ENCODE results near the gene SKAP1.

SKAP1 gene

GRCh38 chr17:48240562-48241130 is 189.4 kb downstream of the SKAP1 start:
- peaks cover 35% of the 10 kb centered on the region for H3K4me1 ChIP-seq (ENCODE audit: low read length)
- H4K20me1 ChIP-seq (ENCODE audit: insufficient read depth, low read length): no peaks in the 10 kb centered on the region
- no peaks in the 10 kb centered on the region for H3K9me3 ChIP-seq (replicated peaks; ENCODE audit: insufficient read depth, low read length)
- no peak overlapping the region for H3K9ac ChIP-seq (ENCODE audit: low read length)
- H3K4me2 ChIP-seq (ENCODE audit: low read depth, low read length): no peak overlapping the region
- no peaks in the 10 kb centered on the region for H3K36me3 ChIP-seq (replicated peaks; ENCODE audit: insufficient read depth, low read length)
- no peak overlapping the region for H3K27ac ChIP-seq (ENCODE audit: low read length)
- H3K27me3 ChIP-seq (replicated peaks; ENCODE audit: insufficient read depth, low read length): no peaks in the 10 kb centered on the region
- H3K9me2 ChIP-seq (replicated peaks; ENCODE audit: insufficient read depth, low read length): no peaks in the 10 kb centered on the region
- 0 out of 2 replicates have a peak, but pooled peaks cover 6% of the 10 kb centered on the region for H3F3A ChIP-seq (ENCODE audit: insufficient read depth, low read length)
- TF ChIP-seq EZH2 (optimal IDR thresholded peaks at IDR 0.05; ENCODE audit: low read depth, low read length) (no peak), CTCF (IDR thresholded peaks at IDR 0.05; ENCODE audit: low read length) (no peak), EZH2phosphoT487 (IDR thresholded peaks at IDR 0.05; ENCODE audit: low read length) (no peak)
- DNase-seq: no peak
- H3K4me3 ChIP-seq (ENCODE audit: low read length): no peak overlapping the region
- H2AFZ ChIP-seq (ENCODE audit: low read length): no peak overlapping the region
- H3K79me2 ChIP-seq (ENCODE audit: low read length): no peaks in the 10 kb centered on the region

GRCh38 chr17:48240122-48240521 is 189.9 kb downstream of the SKAP1 start:
- Histone ChIP-seq H3K4me1 (ENCODE audit: low read length) (peaks cover 33% of the 10 kb centered on the region), H3K9ac (ENCODE audit: low read length) (no peak overlapping the region), H2AFZ (ENCODE audit: low read length) (no peak overlapping the region)

GRCh38 chr17:48239603-48239995 is 190.4 kb downstream of the SKAP1 start:
- no peak overlapping the region for H3K9ac ChIP-seq (ENCODE audit: low read length)
- H3K4me3 ChIP-seq (ENCODE audit: low read length): no peak overlapping the region
- H3K27ac ChIP-seq (ENCODE audit: low read length): no peak overlapping the region
- no peak overlapping the region for H3K4me2 ChIP-seq (ENCODE audit: low read depth, low read length)
- H2AFZ ChIP-seq (ENCODE audit: low read length): no peak overlapping the region
- TF ChIP-seq EZH2 (optimal IDR thresholded peaks at IDR 0.05; ENCODE audit: low read depth, low read length): no peak
- TF ChIP-seq EZH2phosphoT487 (IDR thresholded peaks at IDR 0.05; ENCODE audit: low read length): no peak
- no peak for TF ChIP-seq CTCF (IDR thresholded peaks at IDR 0.05; ENCODE audit: low read length)
- no peaks in the 10 kb centered on the region for H4K20me1 ChIP-seq (ENCODE audit: insufficient read depth, low read length)
- H3K36me3 ChIP-seq (replicated peaks; ENCODE audit: insufficient read depth, low read length): no peaks in the 10 kb centered on the region
- H3K27me3 ChIP-seq (replicated peaks; ENCODE audit: insufficient read depth, low read length): no peaks in the 10 kb centered on the region
- no peaks in the 10 kb centered on the region for H3K9me2 ChIP-seq (replicated peaks; ENCODE audit: insufficient read depth, low read length)
- H3K9me3 ChIP-seq (replicated peaks; ENCODE audit: insufficient read depth, low read length): no peaks in the 10 kb centered on the region
- peaks cover 28% of the 10 kb centered on the region for H3K4me1 ChIP-seq (ENCODE audit: low read length)
- 0 out of 2 replicates have a peak, but pooled peaks cover 5% of the 10 kb centered on the region for H3F3A ChIP-seq (ENCODE audit: insufficient read depth, low read length)
- H3K79me2 ChIP-seq (ENCODE audit: low read length): no peaks in the 10 kb centered on the region
- DNase-seq: no peak

More at GRCh38 chr17:48240122-48240521, 189.9 kb downstream of the SKAP1 start:
- no peaks in the 10 kb centered on the region for H3K79me2 ChIP-seq (ENCODE audit: low read length)
- H3K4me2 ChIP-seq (ENCODE audit: low read depth, low read length): no peak overlapping the region
- DNase-seq: no peak
- no peaks in the 10 kb centered on the region for H3K9me3 ChIP-seq (replicated peaks; ENCODE audit: insufficient read depth, low read length)
- H3K36me3 ChIP-seq (replicated peaks; ENCODE audit: insufficient read depth, low read length): no peaks in the 10 kb centered on the region
- H3K9me2 ChIP-seq (replicated peaks; ENCODE audit: insufficient read depth, low read length): no peaks in the 10 kb centered on the region
- no peak overlapping the region for H3K4me3 ChIP-seq (ENCODE audit: low read length)
- no peaks in the 10 kb centered on the region for H3K27me3 ChIP-seq (replicated peaks; ENCODE audit: insufficient read depth, low read length)
- no peaks in the 10 kb centered on the region for H4K20me1 ChIP-seq (ENCODE audit: insufficient read depth, low read length)
- TF ChIP-seq CTCF (IDR thresholded peaks at IDR 0.05; ENCODE audit: low read length) (no peak), EZH2 (optimal IDR thresholded peaks at IDR 0.05; ENCODE audit: low read depth, low read length) (no peak), EZH2phosphoT487 (IDR thresholded peaks at IDR 0.05; ENCODE audit: low read length) (no peak)
- H3F3A ChIP-seq (ENCODE audit: insufficient read depth, low read length): 0 out of 2 replicates have a peak, but pooled peaks cover 6% of the 10 kb centered on the region
- no peak overlapping the region for H3K27ac ChIP-seq (ENCODE audit: low read length)
